ENCODE data around the gene NXPH1.

Gene NXPH1

DNA sequence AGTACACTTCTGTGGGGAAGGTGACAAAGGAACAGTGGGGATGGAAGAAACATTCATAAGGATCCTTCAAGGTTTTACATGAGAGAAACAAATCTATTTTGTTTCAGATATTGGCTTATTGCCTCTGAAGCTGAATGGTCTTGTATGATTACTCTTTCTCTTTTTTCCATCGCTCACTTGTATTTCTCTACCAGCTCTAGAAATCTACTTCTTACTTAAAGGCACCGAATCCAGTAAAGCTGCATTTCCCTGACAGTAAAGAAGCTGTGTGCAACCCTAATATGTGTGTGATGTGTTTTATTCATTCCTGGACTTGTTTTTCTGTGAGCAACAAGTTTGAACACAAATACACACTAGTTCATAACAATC, 45.2 kb upstream of the NXPH1 start:
- TF ChIP-seq TAF1 (IDR thresholded peaks at IDR 0.05; ENCODE audit: low read depth) (no peak), MAX (IDR thresholded peaks at IDR 0.05) (no peak), FOXM1 (IDR thresholded peaks at IDR 0.05; ENCODE audit: borderline replicate concordance, low read depth) (no peak), EP300 (IDR thresholded peaks at IDR 0.05; ENCODE audit: borderline replicate concordance) (no peak), CREB1 (IDR thresholded peaks at IDR 0.05; ENCODE audit: low read depth) (no peak), YY1 (IDR thresholded peaks at IDR 0.05; ENCODE audit: low read depth) (no peak), ZBTB7A (IDR thresholded peaks at IDR 0.05; ENCODE audit: low read depth) (no peak), TEAD4 (IDR thresholded peaks at IDR 0.05) (no peak), CEBPB (IDR thresholded peaks at IDR 0.05) (no peak), TCF12 (IDR thresholded peaks at IDR 0.05; ENCODE audit: low read depth) (no peak), EGR1 (IDR thresholded peaks at IDR 0.05) (no peak), REST (IDR thresholded peaks at IDR 0.05; ENCODE audit: low read depth) (no peak), NFIC (IDR thresholded peaks at IDR 0.05) (no peak), RAD21 (IDR thresholded peaks at IDR 0.05; ENCODE audit: low read depth) (no peak)
- TF ChIP-seq, protein P1, sequence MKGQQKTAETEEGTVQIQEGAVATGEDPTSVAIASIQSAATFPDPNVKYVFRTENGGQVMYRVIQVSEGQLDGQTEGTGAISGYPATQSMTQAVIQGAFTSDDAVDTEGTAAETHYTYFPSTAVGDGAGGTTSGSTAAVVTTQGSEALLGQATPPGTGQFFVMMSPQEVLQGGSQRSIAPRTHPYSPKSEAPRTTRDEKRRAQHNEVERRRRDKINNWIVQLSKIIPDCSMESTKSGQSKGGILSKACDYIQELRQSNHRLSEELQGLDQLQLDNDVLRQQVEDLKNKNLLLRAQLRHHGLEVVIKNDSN (IDR thresholded peaks at IDR 0.05) = no peak

GRCh38 chr7:8389593-8390261, 43.7 kb upstream of the NXPH1 start:
- TF ChIP-seq REST (IDR thresholded peaks at IDR 0.05; ENCODE audit: low read depth) (no peak), MAX (IDR thresholded peaks at IDR 0.05) (no peak), CEBPB (IDR thresholded peaks at IDR 0.05) (no peak), NFIC (IDR thresholded peaks at IDR 0.05) (no peak), FOXM1 (IDR thresholded peaks at IDR 0.05; ENCODE audit: borderline replicate concordance, low read depth) (no peak), TAF1 (IDR thresholded peaks at IDR 0.05; ENCODE audit: low read depth) (no peak), CREB1 (IDR thresholded peaks at IDR 0.05; ENCODE audit: low read depth) (no peak), RAD21 (IDR thresholded peaks at IDR 0.05; ENCODE audit: low read depth) (no peak), YY1 (IDR thresholded peaks at IDR 0.05; ENCODE audit: low read depth) (no peak), EP300 (IDR thresholded peaks at IDR 0.05; ENCODE audit: borderline replicate concordance) (no peak)
- TF ChIP-seq, protein P1 (IDR thresholded peaks at IDR 0.05) = no peak

DNA sequence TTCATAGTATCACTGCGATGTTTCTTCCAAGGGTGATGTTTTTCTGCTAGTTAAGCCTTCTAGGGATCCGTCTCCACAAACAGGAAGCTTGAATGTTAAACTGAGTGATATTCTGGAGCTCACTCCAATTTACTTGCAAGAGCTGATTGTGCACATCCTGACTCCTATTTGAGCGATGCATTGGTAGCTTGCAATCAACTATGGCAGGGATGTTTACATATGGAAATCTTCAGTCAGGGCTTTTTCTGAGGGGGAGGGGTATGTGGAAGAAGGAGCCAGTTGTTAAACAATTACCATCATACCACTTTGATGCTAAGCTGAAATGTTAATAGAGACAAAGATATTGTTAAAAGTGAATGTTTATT, 43.2 kb upstream of the NXPH1 start:
- TF ChIP-seq EGR1 (IDR thresholded peaks at IDR 0.05) = no peak
- TF ChIP-seq MAX (IDR thresholded peaks at IDR 0.05) = no peak
- TF ChIP-seq TAF1 (IDR thresholded peaks at IDR 0.05; ENCODE audit: low read depth) = no peak
- no peak for TF ChIP-seq TCF12 (IDR thresholded peaks at IDR 0.05; ENCODE audit: low read depth)
- no peak for TF ChIP-seq FOXM1 (IDR thresholded peaks at IDR 0.05; ENCODE audit: borderline replicate concordance, low read depth)
- TF ChIP-seq NFIC (IDR thresholded peaks at IDR 0.05) = no peak
- TF ChIP-seq CEBPB (IDR thresholded peaks at IDR 0.05) = no peak
- no peak for TF ChIP-seq EP300 (IDR thresholded peaks at IDR 0.05; ENCODE audit: borderline replicate concordance)
- TF ChIP-seq ZBTB7A (IDR thresholded peaks at IDR 0.05; ENCODE audit: low read depth) = no peak
- TF ChIP-seq, protein P1 (IDR thresholded peaks at IDR 0.05) = no peak
- TF ChIP-seq TEAD4 (IDR thresholded peaks at IDR 0.05) = no peak
- TF ChIP-seq YY1 (IDR thresholded peaks at IDR 0.05; ENCODE audit: low read depth) = no peak

DNA sequence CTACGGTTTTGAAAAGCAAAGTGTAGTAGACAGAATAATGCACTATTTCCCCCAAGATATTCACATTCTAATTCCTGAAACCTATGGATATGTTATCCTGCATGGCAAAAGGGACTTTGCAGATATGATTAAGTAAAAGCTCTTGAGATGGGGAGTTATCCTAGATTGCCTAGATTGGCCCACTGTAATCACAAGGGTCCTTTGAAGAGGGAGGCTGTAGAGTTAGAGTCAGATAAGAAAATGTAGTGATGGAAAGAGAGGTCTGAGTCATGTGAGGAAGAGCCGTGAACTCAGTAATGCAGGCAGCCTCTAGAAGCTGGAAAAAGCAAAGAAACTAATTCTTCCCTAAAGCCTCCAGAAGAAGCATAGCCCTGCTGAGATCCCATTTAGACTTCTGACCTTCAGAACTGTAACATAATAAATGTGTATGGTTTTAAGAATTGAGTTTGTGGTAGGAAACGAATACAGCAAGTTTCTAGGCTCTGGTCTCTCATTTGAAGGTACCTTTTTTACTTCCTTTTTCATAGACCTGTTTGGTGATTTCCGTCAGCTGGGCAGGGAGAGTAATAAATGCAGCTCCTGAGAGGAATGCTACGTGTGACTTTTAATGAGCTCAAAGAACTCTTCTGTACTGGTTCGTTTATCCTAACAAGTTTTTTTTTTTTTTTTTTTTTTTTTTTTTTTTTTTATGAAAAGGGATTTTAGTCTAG, 41.9 kb upstream of the NXPH1 start:
- TF ChIP-seq TAF1 (IDR thresholded peaks at IDR 0.05; ENCODE audit: low read depth) (no peak), NFIC (IDR thresholded peaks at IDR 0.05) (no peak), RAD21 (IDR thresholded peaks at IDR 0.05; ENCODE audit: low read depth) (no peak), MAX (IDR thresholded peaks at IDR 0.05) (no peak), EGR1 (IDR thresholded peaks at IDR 0.05) (no peak), REST (IDR thresholded peaks at IDR 0.05; ENCODE audit: low read depth) (no peak), TCF12 (IDR thresholded peaks at IDR 0.05; ENCODE audit: low read depth) (no peak), YY1 (IDR thresholded peaks at IDR 0.05; ENCODE audit: low read depth) (no peak), CREB1 (IDR thresholded peaks at IDR 0.05; ENCODE audit: low read depth) (no peak), TEAD4 (IDR thresholded peaks at IDR 0.05) (no peak)
- TF ChIP-seq, protein P1 (IDR thresholded peaks at IDR 0.05) = no peak
